Lung (tissue), 12 donors: ENCODE data around the gene VPS39. TPM values are rescaled to one million over a fixed set of nuclear protein-coding genes. Genes with fewer than 3 reads are reported as not detected.

Experiments
- ATAC-seq: fragments of 200-7000 bp; cut with Tn5 transposase; one replicate; pipeline ENCODE4 v1.9.1; 2020; ENCODE audit warnings: moderate number of reproducible peaks; ENCODE audit not compliant: insufficient read depth, low FRiP score
- DNase-seq, 3 donors: peaks; one replicate each; pipeline ENCODE4 v3.0.0-alpha.2; 2013 to 2017
- H3K27ac ChIP-seq, 2 donors: one replicate each; pipeline ENCODE4 v1.5.1; 2013; ENCODE audit warnings: mild to moderate bottlenecking in 2 of 2, moderate library complexity in 2 of 2, control low read depth in 1 of 2, inconsistent platforms in 1 of 2, low read depth in 1 of 2, low read length in 1 of 2
- H3K27me3 ChIP-seq, 3 donors: one replicate each; pipeline ENCODE4 v1.5.1; 2013; ENCODE audit warnings: low read length in 2 of 3; ENCODE audit not compliant: control insufficient read depth in 3 of 3, insufficient read depth in 3 of 3
- H3K36me3 ChIP-seq, 4 donors: one replicate each; pipeline ENCODE4 v1.5.1; 2013; ENCODE audit warnings: low read length in 4 of 4, mild to moderate bottlenecking in 1 of 4, moderate library complexity in 1 of 4; ENCODE audit not compliant: control insufficient read depth in 4 of 4, insufficient read depth in 4 of 4
- H3K4me1 ChIP-seq, 5 donors: one replicate each; pipeline ENCODE4 v1.5.1; 2013; ENCODE audit warnings: low read length in 5 of 5, mild to moderate bottlenecking in 2 of 5, moderate library complexity in 1 of 5; ENCODE audit not compliant: control insufficient read depth in 5 of 5, insufficient read depth in 5 of 5
- H3K4me3 ChIP-seq: one replicate; pipeline ENCODE4 v1.5.1; 2013; ENCODE audit warnings: mild to moderate bottlenecking, control low read depth, moderate library complexity
- H3K9ac ChIP-seq, 2 donors: one replicate each; pipeline ENCODE4 v1.5.1; 2013; ENCODE audit warnings: low read length in 2 of 2, control low read depth in 1 of 2; ENCODE audit not compliant: insufficient read depth in 1 of 2
- H3K9me3 ChIP-seq, 4 donors: one replicate each; pipeline ENCODE4 v1.5.1; 2013; ENCODE audit warnings: low read length in 3 of 4, mild to moderate bottlenecking in 1 of 4, moderate library complexity in 1 of 4; ENCODE audit not compliant: control insufficient read depth in 4 of 4, insufficient read depth in 3 of 4
- WGBS, 2 donors: extraction: QIAGEN DNeasy Blood & Tissue Kit; methylation state at CpG; one replicate each; pipeline ENCODE4 v1.1.7; 2013; 5-methylcytosine and 5-hydroxymethylcytosine counted together
- polyA plus RNA-seq, 2 donors: library from polyadenylated mRNA; stranded (reverse); fragments of 200-250 nt; gene quantifications; one replicate each; pipeline ENCODE4 v1.2.1, GENCODE V29; 2013
- total RNA-seq, 2 donors: library from RNA; depleted of rRNA in 1 of 2; stranded (reverse); fragments of >200 nt in 1 of 2; gene quantifications; one replicate each; pipeline ENCODE4 v1.2.1, GENCODE V29; 2014 to 2021
- TF ChIP-seq, protein P1 (sequence below): IDR thresholded peaks from 2 replicates; pipeline ENCODE4 v1.5.1; 2012; ENCODE audit warnings: mild to moderate bottlenecking; ENCODE audit errors: control extremely low read depth, extremely low read depth
- donor health status: control.
- donor health status: control.
- donor health status: Bipolar disorder and iron deficiency.
- donor health status: healthy.
- donor health status: DM: yes; HTN: yes; CAD: no.

Gene VPS39
- total and polyA plus RNA-seq, 4 donors = 29.4 to 99.1 (median 51.5) TPM

DNA sequence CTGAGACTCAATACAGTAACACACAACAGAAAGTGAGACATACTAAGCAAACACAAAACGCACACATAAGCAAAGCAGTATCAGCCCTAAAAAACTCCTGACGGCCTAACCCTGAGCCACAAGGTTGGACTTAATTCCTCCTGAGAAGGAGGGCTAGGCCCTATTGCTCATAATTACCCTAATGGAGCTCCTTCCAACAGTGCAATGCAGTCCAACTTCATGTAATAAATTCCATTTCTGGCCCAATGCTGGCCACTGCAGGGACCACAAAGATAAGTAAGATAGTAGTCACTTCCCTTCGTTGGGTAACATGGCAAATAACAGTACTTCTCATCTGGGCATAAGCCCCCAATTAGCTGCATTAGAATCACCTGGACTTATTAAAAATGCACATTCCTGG, 4.2 kb downstream of the VPS39 start:
- 91 to 92% methylated on average over 3 of the region's 3 CpGs for WGBS, 2 donors
- DNase-seq (no peak), ATAC-seq (no peak)
- H3K9ac ChIP-seq = no peak overlapping the region
- H3K4me1 ChIP-seq = peaks cover 2 to 16% (median 14%) of the 10 kb centered on the region in 5 donors
- no peak overlapping the region for H3K4me3 ChIP-seq
- no peaks in the 10 kb centered on the region for H3K9me3 ChIP-seq
- TF ChIP-seq, protein P1, sequence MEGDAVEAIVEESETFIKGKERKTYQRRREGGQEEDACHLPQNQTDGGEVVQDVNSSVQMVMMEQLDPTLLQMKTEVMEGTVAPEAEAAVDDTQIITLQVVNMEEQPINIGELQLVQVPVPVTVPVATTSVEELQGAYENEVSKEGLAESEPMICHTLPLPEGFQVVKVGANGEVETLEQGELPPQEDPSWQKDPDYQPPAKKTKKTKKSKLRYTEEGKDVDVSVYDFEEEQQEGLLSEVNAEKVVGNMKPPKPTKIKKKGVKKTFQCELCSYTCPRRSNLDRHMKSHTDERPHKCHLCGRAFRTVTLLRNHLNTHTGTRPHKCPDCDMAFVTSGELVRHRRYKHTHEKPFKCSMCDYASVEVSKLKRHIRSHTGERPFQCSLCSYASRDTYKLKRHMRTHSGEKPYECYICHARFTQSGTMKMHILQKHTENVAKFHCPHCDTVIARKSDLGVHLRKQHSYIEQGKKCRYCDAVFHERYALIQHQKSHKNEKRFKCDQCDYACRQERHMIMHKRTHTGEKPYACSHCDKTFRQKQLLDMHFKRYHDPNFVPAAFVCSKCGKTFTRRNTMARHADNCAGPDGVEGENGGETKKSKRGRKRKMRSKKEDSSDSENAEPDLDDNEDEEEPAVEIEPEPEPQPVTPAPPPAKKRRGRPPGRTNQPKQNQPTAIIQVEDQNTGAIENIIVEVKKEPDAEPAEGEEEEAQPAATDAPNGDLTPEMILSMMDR = no peak
- H3K27me3 ChIP-seq = no peaks in the 10 kb centered on the region
- H3K36me3 ChIP-seq = peaks cover 2 to 6% (median 4%) of the 10 kb centered on the region in 4 donors
- no peak overlapping the region for H3K27ac ChIP-seq

DNA sequence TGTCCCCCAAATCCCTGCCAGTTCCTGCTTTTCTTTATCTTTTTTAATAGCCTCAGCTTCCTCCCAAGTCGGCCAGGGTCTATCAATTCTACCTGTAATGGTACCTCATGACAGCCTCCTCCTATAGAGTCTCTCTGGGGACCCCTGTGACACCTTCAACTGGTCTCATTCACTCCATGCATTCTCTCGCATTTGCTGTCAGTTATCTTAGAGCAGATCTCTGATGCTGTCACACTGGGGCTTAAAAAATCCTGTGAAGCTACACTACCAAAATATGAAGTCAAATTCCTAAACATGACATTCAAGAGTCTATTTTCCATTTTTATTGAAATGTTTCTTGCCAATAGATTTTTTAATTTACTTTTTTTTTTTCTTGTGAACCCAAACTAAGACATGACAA, 5.5 kb downstream of the VPS39 start:
- Histone ChIP-seq H3K4me1 (peaks cover 2 to 14% (median 10%) of the 10 kb centered on the region in 5 donors), H3K9ac (no peak overlapping the region), H3K27ac (no peak overlapping the region), H3K9me3 (no peaks in the 10 kb centered on the region), H3K27me3 (no peaks in the 10 kb centered on the region), H3K4me3 (no peak overlapping the region), H3K36me3 (peaks cover 4 to 16% (median 9%) of the 10 kb centered on the region in 4 donors)
- TF ChIP-seq, protein P1 = no peak
- WGBS, 2 donors = 56 to 61% methylated on average over 2 of the region's 2 CpGs
- DNase-seq = no peak
- ATAC-seq = no peak

DNA sequence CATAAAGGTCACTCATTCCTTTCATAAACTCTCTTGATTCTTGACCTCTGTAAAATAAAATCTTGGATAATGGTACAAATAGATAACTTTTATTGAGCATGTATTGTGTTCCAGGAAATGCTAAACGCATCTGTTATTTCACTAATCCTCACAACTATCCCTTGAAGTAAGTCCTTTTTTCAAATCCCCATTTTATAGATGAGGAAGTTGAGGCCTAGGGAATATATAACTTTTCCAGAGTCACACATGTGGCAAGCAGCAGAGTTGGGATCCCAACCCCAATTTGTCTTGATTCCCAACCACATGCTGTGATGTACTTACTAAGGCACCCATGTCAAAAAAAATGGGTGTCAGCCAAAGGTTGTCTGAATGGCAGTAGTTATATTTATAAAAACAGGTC, 6.3 kb downstream of the VPS39 start:
- no peak for DNase-seq

More for the DNA sequence above, 6.3 kb downstream of the VPS39 start:
- Histone ChIP-seq H3K27ac (no peak overlapping the region), H3K4me1 (peaks cover 0 to 6% (median 4%) of the 10 kb centered on the region in 5 donors), H3K36me3 (peaks cover 6 to 21% (median 11%) of the 10 kb centered on the region in 4 donors), H3K4me3 (no peak overlapping the region), H3K9ac (no peak overlapping the region), H3K9me3 (no peaks in the 10 kb centered on the region), H3K27me3 (no peaks in the 10 kb centered on the region)
- TF ChIP-seq, protein P1 = no peak
- WGBS, 2 donors = 92 to 98% methylated on average over 1 of the region's 1 CpG
- ATAC-seq = no peak
